GM23338 (cell line): ENCODE data around the gene SLC9A4.

Experiments
- EZH2 ChIP-seq: fragments of 200-600 bp; sonication (generic); IDR thresholded peaks from one replicate; pipeline ENCODE4 v1.8.0; 2017; ENCODE audit warnings: antibody characterized with exemption, mild to moderate bottlenecking, low read depth; ENCODE audit not compliant: unreplicated experiment
- JUNB ChIP-seq: IDR thresholded peaks from one replicate; pipeline ENCODE4 v1.6.1; 2016; ENCODE audit warnings: antibody characterized with exemption; ENCODE audit not compliant: unreplicated experiment
- NANOG ChIP-seq: IDR thresholded peaks from 2 replicates; pipeline ENCODE4 v1.6.1; 2016; ENCODE audit warnings: antibody characterized with exemption, borderline replicate concordance
- POLR2AphosphoS5 ChIP-seq: IDR thresholded peaks from 2 replicates; pipeline ENCODE4 v1.6.1; 2016; ENCODE audit warnings: antibody characterized with exemption, low read depth
- ZNF331 ChIP-seq: fragments of 250-450 bp; sonication (Bioruptor Pico); IDR thresholded peaks from 2 replicates; pipeline ENCODE4 v1.5.0; 2020; ENCODE audit warnings: low read depth, mild to moderate bottlenecking, moderate library complexity
- TF ChIP-seq, protein P1 (sequence below), 2 experiments: fragments of 200-600 bp in 1 of 2; sonication (generic) in 1 of 2; conservative IDR thresholded peaks; 2 replicates each; pipeline versions ENCODE4 v1.5.1 to v1.6.1; 2016 to 2017; ENCODE audit warnings: antibody characterized with exemption in 2 of 2, low read depth in 2 of 2, mild to moderate bottlenecking in 2 of 2, moderate library complexity in 1 of 2
- TF ChIP-seq, protein P2 (sequence below): IDR thresholded peaks from one replicate; pipeline ENCODE4 v1.6.1; 2018; ENCODE audit warnings: antibody characterized with exemption; ENCODE audit not compliant: unreplicated experiment

DNA sequence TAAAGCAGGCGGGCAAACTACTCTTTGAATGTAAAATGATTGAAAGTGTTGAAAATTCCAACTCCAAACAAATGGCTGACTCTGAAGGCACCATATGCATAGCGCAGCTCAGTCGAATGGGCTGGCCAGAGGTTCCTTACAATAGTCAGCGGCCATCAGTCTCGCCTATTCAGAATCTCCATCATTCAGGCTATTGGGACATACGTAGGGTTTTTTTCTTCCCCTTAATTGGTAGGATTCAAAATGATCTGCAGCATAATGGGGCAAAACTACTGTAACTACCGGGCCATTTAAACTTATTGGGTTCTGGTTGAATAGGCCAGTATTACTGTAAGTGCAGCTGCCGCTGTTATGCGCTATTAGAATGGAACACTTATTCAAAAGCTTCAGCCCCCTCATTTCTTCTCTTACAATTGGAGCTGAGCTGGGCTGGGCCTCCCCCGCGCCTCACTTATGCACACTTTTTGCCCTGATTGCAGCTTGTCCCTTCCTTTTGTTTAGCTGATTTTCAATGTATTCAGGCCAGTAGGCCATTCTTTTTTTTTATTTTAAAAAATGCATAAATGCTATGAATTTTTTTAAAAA, 40.4 kb downstream of the SLC9A4 start:
- TF ChIP-seq EZH2, result no peak
- TF ChIP-seq POLR2AphosphoS5, result no peak
- TF ChIP-seq, protein P1, sequence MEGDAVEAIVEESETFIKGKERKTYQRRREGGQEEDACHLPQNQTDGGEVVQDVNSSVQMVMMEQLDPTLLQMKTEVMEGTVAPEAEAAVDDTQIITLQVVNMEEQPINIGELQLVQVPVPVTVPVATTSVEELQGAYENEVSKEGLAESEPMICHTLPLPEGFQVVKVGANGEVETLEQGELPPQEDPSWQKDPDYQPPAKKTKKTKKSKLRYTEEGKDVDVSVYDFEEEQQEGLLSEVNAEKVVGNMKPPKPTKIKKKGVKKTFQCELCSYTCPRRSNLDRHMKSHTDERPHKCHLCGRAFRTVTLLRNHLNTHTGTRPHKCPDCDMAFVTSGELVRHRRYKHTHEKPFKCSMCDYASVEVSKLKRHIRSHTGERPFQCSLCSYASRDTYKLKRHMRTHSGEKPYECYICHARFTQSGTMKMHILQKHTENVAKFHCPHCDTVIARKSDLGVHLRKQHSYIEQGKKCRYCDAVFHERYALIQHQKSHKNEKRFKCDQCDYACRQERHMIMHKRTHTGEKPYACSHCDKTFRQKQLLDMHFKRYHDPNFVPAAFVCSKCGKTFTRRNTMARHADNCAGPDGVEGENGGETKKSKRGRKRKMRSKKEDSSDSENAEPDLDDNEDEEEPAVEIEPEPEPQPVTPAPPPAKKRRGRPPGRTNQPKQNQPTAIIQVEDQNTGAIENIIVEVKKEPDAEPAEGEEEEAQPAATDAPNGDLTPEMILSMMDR (conservative IDR thresholded peaks at IDR 0.05; ENCODE audit: low read depth in 2 of 2), result no peak
- TF ChIP-seq, protein P2, sequence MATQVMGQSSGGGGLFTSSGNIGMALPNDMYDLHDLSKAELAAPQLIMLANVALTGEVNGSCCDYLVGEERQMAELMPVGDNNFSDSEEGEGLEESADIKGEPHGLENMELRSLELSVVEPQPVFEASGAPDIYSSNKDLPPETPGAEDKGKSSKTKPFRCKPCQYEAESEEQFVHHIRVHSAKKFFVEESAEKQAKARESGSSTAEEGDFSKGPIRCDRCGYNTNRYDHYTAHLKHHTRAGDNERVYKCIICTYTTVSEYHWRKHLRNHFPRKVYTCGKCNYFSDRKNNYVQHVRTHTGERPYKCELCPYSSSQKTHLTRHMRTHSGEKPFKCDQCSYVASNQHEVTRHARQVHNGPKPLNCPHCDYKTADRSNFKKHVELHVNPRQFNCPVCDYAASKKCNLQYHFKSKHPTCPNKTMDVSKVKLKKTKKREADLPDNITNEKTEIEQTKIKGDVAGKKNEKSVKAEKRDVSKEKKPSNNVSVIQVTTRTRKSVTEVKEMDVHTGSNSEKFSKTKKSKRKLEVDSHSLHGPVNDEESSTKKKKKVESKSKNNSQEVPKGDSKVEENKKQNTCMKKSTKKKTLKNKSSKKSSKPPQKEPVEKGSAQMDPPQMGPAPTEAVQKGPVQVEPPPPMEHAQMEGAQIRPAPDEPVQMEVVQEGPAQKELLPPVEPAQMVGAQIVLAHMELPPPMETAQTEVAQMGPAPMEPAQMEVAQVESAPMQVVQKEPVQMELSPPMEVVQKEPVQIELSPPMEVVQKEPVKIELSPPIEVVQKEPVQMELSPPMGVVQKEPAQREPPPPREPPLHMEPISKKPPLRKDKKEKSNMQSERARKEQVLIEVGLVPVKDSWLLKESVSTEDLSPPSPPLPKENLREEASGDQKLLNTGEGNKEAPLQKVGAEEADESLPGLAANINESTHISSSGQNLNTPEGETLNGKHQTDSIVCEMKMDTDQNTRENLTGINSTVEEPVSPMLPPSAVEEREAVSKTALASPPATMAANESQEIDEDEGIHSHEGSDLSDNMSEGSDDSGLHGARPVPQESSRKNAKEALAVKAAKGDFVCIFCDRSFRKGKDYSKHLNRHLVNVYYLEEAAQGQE, result no peak
- no peak for TF ChIP-seq JUNB
- TF ChIP-seq ZNF331 (CRISPR knock-in tag), result no peak
- no peak for TF ChIP-seq NANOG
